MM.1S (cell line): Measurements from ENCODE around the gene THAP9.

Experiments
- DNase-seq: peaks from one replicate; pipeline ENCODE4 v3.0.0-alpha.2; 2015
- H2AFZ ChIP-seq: fragments of 300-600 bp; sonication (generic); 2 replicates; pipeline ENCODE4 v1.6.0; 2016; ENCODE audit warnings: antibody characterized with exemption, low read length
- H3F3A ChIP-seq: fragments of 300-600 bp; sonication (generic); 2 replicates; pipeline ENCODE4 v1.6.1; 2016; ENCODE audit warnings: mild to moderate bottlenecking, antibody characterized with exemption, low read length, moderate library complexity, mixed read lengths; ENCODE audit not compliant: insufficient read depth
- H3K27ac ChIP-seq: fragments of 300-600 bp; sonication (generic); 2 replicates; pipeline ENCODE4 v1.5.1; 2016; ENCODE audit warnings: mild to moderate bottlenecking, low read length
- H3K27me3 ChIP-seq: fragments of 300-600 bp; sonication (generic); replicated peaks from 2 replicates; pipeline ENCODE4 v1.6.0; 2016; ENCODE audit warnings: low read length; ENCODE audit not compliant: insufficient read depth
- H3K36me3 ChIP-seq: fragments of 300-600 bp; sonication (generic); replicated peaks from 2 replicates; pipeline ENCODE4 v1.6.1; 2016; ENCODE audit warnings: mild to moderate bottlenecking, low read length, mixed read lengths; ENCODE audit not compliant: insufficient read depth
- H3K4me1 ChIP-seq: fragments of 300-600 bp; sonication (generic); 2 replicates; pipeline ENCODE4 v1.6.1; 2016; ENCODE audit warnings: low read length, mixed read lengths
- H3K4me2 ChIP-seq: fragments of 300-600 bp; sonication (generic); 2 replicates; pipeline ENCODE4 v1.6.0; 2016; ENCODE audit warnings: low read depth, low read length
- H3K4me3 ChIP-seq: fragments of 300-600 bp; sonication (generic); 2 replicates; pipeline ENCODE4 v1.5.1; 2016; ENCODE audit warnings: low read length, mixed read lengths
- H3K79me2 ChIP-seq: fragments of 300-600 bp; sonication (generic); 2 replicates; pipeline ENCODE4 v1.6.1; 2016; ENCODE audit warnings: mixed run types, low read length, mixed read lengths
- H3K9ac ChIP-seq: fragments of 300-600 bp; sonication (generic); 2 replicates; pipeline ENCODE4 v1.6.1; 2016; ENCODE audit warnings: low read length, mixed read lengths
- H3K9me2 ChIP-seq: fragments of 300-600 bp; sonication (generic); replicated peaks from 2 replicates; pipeline ENCODE4 v1.6.1; 2016; ENCODE audit warnings: mild to moderate bottlenecking, low read length, mixed read lengths; ENCODE audit not compliant: insufficient read depth
- H3K9me3 ChIP-seq: fragments of 300-600 bp; sonication (generic); replicated peaks from 2 replicates; pipeline ENCODE4 v1.6.1; 2016; ENCODE audit warnings: mild to moderate bottlenecking, low read length, mixed read lengths; ENCODE audit not compliant: insufficient read depth
- H4K20me1 ChIP-seq: fragments of 300-600 bp; sonication (generic); 2 replicates; pipeline ENCODE4 v1.6.1; 2016; ENCODE audit warnings: mild to moderate bottlenecking, low read length, moderate library complexity, mixed read lengths; ENCODE audit not compliant: insufficient read depth
- EZH2 ChIP-seq: fragments of 300-600 bp; sonication (generic); optimal IDR thresholded peaks from 2 replicates; pipeline ENCODE3; 2017; ENCODE audit warnings: low read depth, mild to moderate bottlenecking, antibody characterized with exemption, low read length, mixed read lengths
- EZH2phosphoT487 ChIP-seq: fragments of 300-600 bp; sonication (generic); IDR thresholded peaks from 2 replicates; pipeline ENCODE4 v1.6.1; 2018; ENCODE audit warnings: antibody characterized with exemption, low read length
- TF ChIP-seq, protein P1 (sequence below): fragments of 300-600 bp; sonication (generic); IDR thresholded peaks from 2 replicates; pipeline ENCODE4 v1.5.1; 2016; ENCODE audit warnings: antibody characterized with exemption, low read length, mixed read lengths

The THAP9 gene

GRCh38 chr4:82901183-82901718, 716 bp downstream of the THAP9 start:
- peak overlapping the region; percentile 93 for H3K27ac ChIP-seq
- peak overlapping the region; percentile 81 for H3K9ac ChIP-seq
- peak overlapping the region; percentile 82 for H3K4me2 ChIP-seq
- H3K9me3 ChIP-seq: no peaks in the 10 kb centered on the region
- H3K4me1 ChIP-seq: peaks cover 13% of the 10 kb centered on the region; the same call in 1 of the 2 replicates
- peak overlapping the region; percentile 79 for H3K4me3 ChIP-seq
- H3K27me3 ChIP-seq: peaks cover 6% of the 10 kb centered on the region
- peak overlapping the region; percentile 75 for H2AFZ ChIP-seq
- H3F3A ChIP-seq: peaks cover 31% of the 10 kb centered on the region
- no peaks in the 10 kb centered on the region for H3K9me2 ChIP-seq
- TF ChIP-seq, protein P1, sequence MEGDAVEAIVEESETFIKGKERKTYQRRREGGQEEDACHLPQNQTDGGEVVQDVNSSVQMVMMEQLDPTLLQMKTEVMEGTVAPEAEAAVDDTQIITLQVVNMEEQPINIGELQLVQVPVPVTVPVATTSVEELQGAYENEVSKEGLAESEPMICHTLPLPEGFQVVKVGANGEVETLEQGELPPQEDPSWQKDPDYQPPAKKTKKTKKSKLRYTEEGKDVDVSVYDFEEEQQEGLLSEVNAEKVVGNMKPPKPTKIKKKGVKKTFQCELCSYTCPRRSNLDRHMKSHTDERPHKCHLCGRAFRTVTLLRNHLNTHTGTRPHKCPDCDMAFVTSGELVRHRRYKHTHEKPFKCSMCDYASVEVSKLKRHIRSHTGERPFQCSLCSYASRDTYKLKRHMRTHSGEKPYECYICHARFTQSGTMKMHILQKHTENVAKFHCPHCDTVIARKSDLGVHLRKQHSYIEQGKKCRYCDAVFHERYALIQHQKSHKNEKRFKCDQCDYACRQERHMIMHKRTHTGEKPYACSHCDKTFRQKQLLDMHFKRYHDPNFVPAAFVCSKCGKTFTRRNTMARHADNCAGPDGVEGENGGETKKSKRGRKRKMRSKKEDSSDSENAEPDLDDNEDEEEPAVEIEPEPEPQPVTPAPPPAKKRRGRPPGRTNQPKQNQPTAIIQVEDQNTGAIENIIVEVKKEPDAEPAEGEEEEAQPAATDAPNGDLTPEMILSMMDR: no peak
- TF ChIP-seq EZH2 (no peak), EZH2phosphoT487 (no peak)
- peaks cover 51% of the 10 kb centered on the region for H3K79me2 ChIP-seq
- H3K36me3 ChIP-seq: peaks cover 5% of the 10 kb centered on the region; the same call in 1 of the 2 replicates
- DNase-seq: no peak
- H4K20me1 ChIP-seq: peaks cover 11% of the 10 kb centered on the region; the same call in 1 of the 2 replicates

GRCh38 chr4:82903737-82904136, 3.2 kb downstream of the THAP9 start:
- Histone ChIP-seq H3K4me2 (no peak overlapping the region), H3K36me3 (no peaks in the 10 kb centered on the region), H2AFZ (no peak overlapping the region), H3F3A (peaks cover 35% of the 10 kb centered on the region), H3K4me1 (0 out of 2 replicates have a peak, but pooled peaks cover 13% of the 10 kb centered on the region), H3K9me3 (no peaks in the 10 kb centered on the region), H3K9me2 (no peaks in the 10 kb centered on the region), H3K27ac (no peak overlapping the region), H3K27me3 (peaks cover 9% of the 10 kb centered on the region), H4K20me1 (peaks cover 8% of the 10 kb centered on the region; the same call in 1 of the 2 replicates), H3K4me3 (no peak overlapping the region), H3K9ac (no peak overlapping the region), H3K79me2 (peaks cover 26% of the 10 kb centered on the region)
- no peak for TF ChIP-seq EZH2phosphoT487
- TF ChIP-seq, protein P1: no peak
- TF ChIP-seq EZH2: no peak
- DNase-seq: no peak

DNA sequence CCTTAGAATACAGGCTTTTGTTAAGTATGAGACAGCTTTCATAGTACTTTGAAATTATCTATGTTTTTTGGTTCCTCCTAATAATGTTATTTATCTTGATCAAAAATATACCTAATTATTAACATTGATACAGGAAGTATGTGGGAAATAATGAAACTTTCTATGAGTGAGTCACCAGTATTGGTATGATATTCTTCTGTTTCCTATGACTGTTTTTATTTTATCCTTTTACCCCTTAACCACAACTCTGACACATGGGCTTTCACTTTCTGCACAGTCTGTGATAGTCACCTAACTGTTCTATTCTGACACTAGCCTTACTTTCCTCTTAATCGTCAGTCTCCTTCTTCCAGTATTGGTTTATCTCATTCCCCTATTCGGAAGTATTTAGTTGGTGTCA, 4.7 kb downstream of the THAP9 start:
- TF ChIP-seq, protein P1: no peak
- TF ChIP-seq EZH2 (no peak), EZH2phosphoT487 (0 out of 2 replicates have a peak, but pooled peaks have one; percentile 85)
- Histone ChIP-seq H2AFZ (no peak overlapping the region), H3K79me2 (peaks cover 12% of the 10 kb centered on the region), H3K27ac (no peak overlapping the region), H3K27me3 (peaks cover 9% of the 10 kb centered on the region), H3K4me3 (no peak overlapping the region), H3F3A (peaks cover 25% of the 10 kb centered on the region), H4K20me1 (peaks cover 8% of the 10 kb centered on the region; the same call in 1 of the 2 replicates), H3K9me3 (no peaks in the 10 kb centered on the region), H3K36me3 (no peaks in the 10 kb centered on the region), H3K9me2 (no peaks in the 10 kb centered on the region), H3K9ac (no peak overlapping the region), H3K4me2 (no peak overlapping the region), H3K4me1 (0 out of 2 replicates have a peak, but pooled peaks cover 13% of the 10 kb centered on the region)
- DNase-seq: peak; percentile 68
